Measurements from ENCODE around the gene NEO1. TPM values are rescaled to one million over a fixed set of nuclear protein-coding genes. Genes with fewer than 3 reads are reported as not detected.

The NEO1 gene
- polyA plus RNA-seq, 1 of the 3 experiments (the other 2 are of a cell fraction): 13.1 TPM

- Histone ChIP-seq H3K4me2 (no peak overlapping the region), H3K27me3 (ENCODE audit: insufficient read depth) (peaks cover 5% of the 10 kb centered on the region; the same call in 1 of the 2 replicates), H3K9ac (no peak overlapping the region), H3K27ac (ENCODE audit: low read depth in 2 of 2, low read length in 1 of 2) (no peak overlapping the region), H3K4me1 (ENCODE audit: control insufficient read depth in 1 of 2, insufficient read depth in 2 of 2, low read depth in 1 of 2, low read length in 1 of 2) (peaks cover 0 to 2% of the 10 kb centered on the region in 2 experiments; a peak in 1 of 4 replicates), H3K9me3 (no peaks in the 10 kb centered on the region), H3K36me3 (replicated peaks in 1 of 2; ENCODE audit: control insufficient read depth in 1 of 2, insufficient read depth in 2 of 2, low read length in 1 of 2) (no peaks in the 10 kb centered on the region), H3K4me3 (ENCODE audit: low read depth in 2 of 2, low read length in 1 of 2) (no peak overlapping the region), H2AFZ (ENCODE audit: low read depth) (no peak overlapping the region), H3K9me2 (no peaks in the 10 kb centered on the region), H3K79me2 (ENCODE audit: insufficient read depth) (no peaks in the 10 kb centered on the region), H4K20me1 (ENCODE audit: insufficient read depth) (no peaks in the 10 kb centered on the region), H3F3A (replicated peaks; ENCODE audit: insufficient read depth) (no peaks in the 10 kb centered on the region)
- ChIA-PET CTCF (no interaction called here), POLR2A (no interaction called here)
- DNase-seq: no peak
- TF ChIP-seq RXRA (IDR thresholded peaks at IDR 0.05; ENCODE audit: borderline replicate concordance, low read depth) (no peak), RCOR1 (IDR thresholded peaks at IDR 0.05; ENCODE audit: low read length) (no peak), YY1 (IDR thresholded peaks at IDR 0.05; ENCODE audit: low read depth) (no peak), NRF1 (IDR thresholded peaks at IDR 0.05; ENCODE audit: low read depth, low read length) (no peak), FOSL2 (IDR thresholded peaks at IDR 0.05; ENCODE audit: borderline replicate concordance, low read depth) (no peak), EZH2phosphoT487 (IDR thresholded peaks at IDR 0.05; ENCODE audit: borderline replicate concordance, low read depth) (no peak), RFX5 (IDR thresholded peaks at IDR 0.05; ENCODE audit: low read length) (no peak), SMC3 (IDR thresholded peaks at IDR 0.05; ENCODE audit: low read depth, low read length) (no peak), SIN3A (IDR thresholded peaks at IDR 0.05; ENCODE audit: borderline replicate concordance, low read depth, low read length) (no peak), EP300 (IDR thresholded peaks at IDR 0.05; ENCODE audit: borderline replicate concordance in 1 of 2, low read depth in 1 of 2, low read length in 1 of 2) (no peak), GATA2 (CRISPR knock-in tag; IDR thresholded peaks at IDR 0.05) (no peak), JUND (IDR thresholded peaks at IDR 0.05) (no peak), FOXM1 (IDR thresholded peaks at IDR 0.05; ENCODE audit: low read depth) (no peak), REST (IDR thresholded peaks at IDR 0.05; ENCODE audit: low read depth, low read length) (no peak), TEAD4 (IDR thresholded peaks at IDR 0.05; ENCODE audit: borderline replicate concordance, insufficient read depth) (no peak)
- TF ChIP-seq, protein P1, sequence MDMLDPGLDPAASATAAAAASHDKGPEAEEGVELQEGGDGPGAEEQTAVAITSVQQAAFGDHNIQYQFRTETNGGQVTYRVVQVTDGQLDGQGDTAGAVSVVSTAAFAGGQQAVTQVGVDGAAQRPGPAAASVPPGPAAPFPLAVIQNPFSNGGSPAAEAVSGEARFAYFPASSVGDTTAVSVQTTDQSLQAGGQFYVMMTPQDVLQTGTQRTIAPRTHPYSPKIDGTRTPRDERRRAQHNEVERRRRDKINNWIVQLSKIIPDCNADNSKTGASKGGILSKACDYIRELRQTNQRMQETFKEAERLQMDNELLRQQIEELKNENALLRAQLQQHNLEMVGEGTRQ (IDR thresholded peaks at IDR 0.05; ENCODE audit: borderline replicate concordance, low read depth, low read length): no peak
- TF ChIP-seq, protein P2, sequence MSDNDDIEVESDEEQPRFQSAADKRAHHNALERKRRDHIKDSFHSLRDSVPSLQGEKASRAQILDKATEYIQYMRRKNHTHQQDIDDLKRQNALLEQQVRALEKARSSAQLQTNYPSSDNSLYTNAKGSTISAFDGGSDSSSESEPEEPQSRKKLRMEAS (IDR thresholded peaks at IDR 0.05; ENCODE audit: low read depth): no peak
- 72% methylated on average over 4 of the region's 4 CpGs for WGBS (ENCODE audit: low lambda C conversion rate)
Measured at GRCh38 chr15:73024168-73024567, 28.1 kb upstream of the NEO1 start.
